AG04449 (cell line): Measurements from ENCODE around the gene NPLOC4.
A peak's percentile ranks its signal among the peaks of the same experiment; 100 is the strongest.

Experiments used
- CTCF ChIA-PET: fragments of 350-600 bp; formaldehyde crosslinking; extraction: SDS; loops from one replicate; lab custom pipeline; 2021; ENCODE audit warnings: antibody characterized with exemption; lab: Yijun Ruan, JAX
- POLR2A ChIA-PET: fragments of 400-600, 350-600 bp; formaldehyde crosslinking; extraction: SDS; loops from one replicate; lab custom pipeline; 2020; ENCODE audit warnings: antibody characterized with exemption, inconsistent platforms; lab: Yijun Ruan, JAX
- DNase-seq: peaks from one replicate; pipeline ENCODE4 v3.0.0-alpha.2; 2010; ENCODE audit warnings: low read depth, low spot score
- H3K4me3 ChIP-seq: 2 replicates; pipeline ENCODE4 v1.5.1; 2011; ENCODE audit warnings: low read depth, mild to moderate bottlenecking, control low read depth, low read length
- TF ChIP-seq, protein P1 (sequence below): IDR thresholded peaks from one replicate; pipeline ENCODE4 v1.5.1; 2011; ENCODE audit warnings: mild to moderate bottlenecking, moderate library complexity, low read length, control low read depth, inconsistent platforms; ENCODE audit not compliant: insufficient read depth; ENCODE audit errors: missing control alignments

The NPLOC4 gene

DNA sequence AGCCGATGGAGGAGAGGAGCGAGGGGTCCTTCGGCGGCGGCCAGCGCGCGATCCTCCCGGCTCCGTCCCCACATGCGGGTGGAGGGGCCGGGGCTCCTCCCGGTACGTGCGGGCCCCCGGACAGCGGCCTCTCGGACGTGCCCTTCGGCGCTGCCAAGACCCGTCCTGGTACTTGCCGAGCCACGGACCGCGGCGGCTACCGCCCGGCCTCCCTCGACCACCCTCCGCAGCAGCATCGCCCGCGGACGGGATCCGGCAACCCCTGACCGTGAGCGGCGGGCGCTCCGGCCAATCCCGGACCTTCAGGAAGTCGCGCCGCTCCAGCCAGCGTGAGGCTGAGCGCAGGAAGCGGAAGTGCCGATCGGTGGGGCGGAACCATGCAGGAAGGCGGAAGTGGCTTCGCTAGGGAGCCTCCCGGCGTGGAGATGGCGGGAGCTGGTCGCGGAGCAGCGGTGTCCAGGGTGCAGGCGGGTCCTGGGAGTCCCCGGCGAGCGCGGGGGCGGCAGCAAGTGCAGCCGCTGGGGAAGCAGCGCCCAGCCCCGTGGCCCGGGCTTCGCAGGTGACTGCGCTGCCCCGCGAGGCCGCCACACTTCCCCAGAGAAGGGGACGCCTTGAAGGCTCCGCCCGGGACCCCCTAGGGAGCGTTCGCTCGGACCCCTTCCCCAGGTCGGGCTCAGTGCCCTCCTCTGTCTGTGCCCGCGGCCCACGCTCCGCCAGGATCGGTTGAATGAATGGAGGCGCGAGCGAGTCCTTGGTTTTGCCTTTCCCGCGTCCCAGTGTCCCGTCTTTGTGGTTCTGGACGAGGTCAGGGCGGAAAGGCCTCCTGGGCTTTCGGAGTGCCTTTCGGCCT lies 29.7 kb upstream of the NPLOC4 start, which contains the start of the genes CCDC137 and OXLD1:
CCDC137 (plus strand) TSS at position 396 of the 850 bp plus-strand sequence; CDS start at position 426, 30 bp downstream.
OXLD1 (minus strand) TSS at position 264 of the 850 bp plus-strand sequence; CDS start at position 236, 28 bp downstream.
- H3K4me3 ChIP-seq = peak within 1 kb of the TSS; percentile 84
- DNase-seq = peak; percentile 67
- POLR2A ChIA-PET = interaction anchor here (0.9 to 2.2 kb wide), 4 partner anchors 9 to 29 kb away, joined by 3 to 7 read pairs (median 4); partner anchors contain the start of genes ARL16, HGS and PDE6G
- TF ChIP-seq, protein P1, sequence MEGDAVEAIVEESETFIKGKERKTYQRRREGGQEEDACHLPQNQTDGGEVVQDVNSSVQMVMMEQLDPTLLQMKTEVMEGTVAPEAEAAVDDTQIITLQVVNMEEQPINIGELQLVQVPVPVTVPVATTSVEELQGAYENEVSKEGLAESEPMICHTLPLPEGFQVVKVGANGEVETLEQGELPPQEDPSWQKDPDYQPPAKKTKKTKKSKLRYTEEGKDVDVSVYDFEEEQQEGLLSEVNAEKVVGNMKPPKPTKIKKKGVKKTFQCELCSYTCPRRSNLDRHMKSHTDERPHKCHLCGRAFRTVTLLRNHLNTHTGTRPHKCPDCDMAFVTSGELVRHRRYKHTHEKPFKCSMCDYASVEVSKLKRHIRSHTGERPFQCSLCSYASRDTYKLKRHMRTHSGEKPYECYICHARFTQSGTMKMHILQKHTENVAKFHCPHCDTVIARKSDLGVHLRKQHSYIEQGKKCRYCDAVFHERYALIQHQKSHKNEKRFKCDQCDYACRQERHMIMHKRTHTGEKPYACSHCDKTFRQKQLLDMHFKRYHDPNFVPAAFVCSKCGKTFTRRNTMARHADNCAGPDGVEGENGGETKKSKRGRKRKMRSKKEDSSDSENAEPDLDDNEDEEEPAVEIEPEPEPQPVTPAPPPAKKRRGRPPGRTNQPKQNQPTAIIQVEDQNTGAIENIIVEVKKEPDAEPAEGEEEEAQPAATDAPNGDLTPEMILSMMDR = no peak
- CTCF ChIA-PET = interaction anchor here (1.2 kb wide), 1 partner anchor 21 kb away, joined by 3 read pairs; no protein-coding TSS in a partner anchor

- CTCF ChIA-PET = interaction anchor here (1.2 kb wide), 1 partner anchor 22 kb away, joined by 3 read pairs; no protein-coding TSS in a partner anchor
- TF ChIP-seq, protein P1 = no peak
- POLR2A ChIA-PET = interaction anchor here (0.9 to 2.2 kb wide), 4 partner anchors 9 to 30 kb away, joined by 3 to 7 read pairs (median 4); partner anchors contain the start of genes ARL16, HGS and PDE6G
Observed at GRCh38 chr17:81666092-81666341, 29.1 kb upstream of the NPLOC4 start.

GRCh38 chr17:81665205-81666091 lies 28.5 kb upstream of the NPLOC4 start:
- ChIA-PET POLR2A (interaction anchor here (0.5 to 2.2 kb wide), 4 partner anchors 9 to 159 kb away, joined by 3 to 7 read pairs (median 4); partner anchors contain the start of gene PDE6G), CTCF (interaction anchor here (0.6 to 1.3 kb wide), 4 partner anchors 10 to 64 kb away, joined by 3 to 7 read pairs (median 3); no protein-coding TSS in a partner anchor)
- DNase-seq = no peak
- TF ChIP-seq, protein P1 = no peak
- H3K4me3 ChIP-seq = peak overlapping the region; percentile 84

More at GRCh38 chr17:81666092-81666341, 29.1 kb upstream of the NPLOC4 start:
- peak overlapping the region; percentile 84 for H3K4me3 ChIP-seq
- DNase-seq = no peak

DNA sequence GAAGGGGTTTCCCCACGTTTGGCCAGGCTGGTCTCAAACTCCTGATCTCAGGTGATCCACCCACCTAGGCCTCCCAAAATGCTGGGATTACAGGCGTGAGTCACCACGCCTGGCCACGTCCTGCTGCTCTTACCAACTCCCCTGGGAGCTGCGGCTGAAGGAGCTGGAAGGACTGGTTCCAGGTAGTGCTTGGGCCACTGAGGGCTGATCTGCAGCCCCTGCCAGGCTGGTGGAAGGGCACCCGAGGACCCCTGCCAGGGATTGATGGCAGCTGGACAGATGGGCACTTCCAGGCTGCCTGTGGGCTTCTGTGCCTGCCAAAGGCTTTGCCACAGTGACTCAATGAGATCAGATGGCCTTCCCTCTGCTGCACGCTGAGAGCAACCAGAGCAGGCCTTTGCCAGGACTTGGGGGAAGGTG lies 27.1 kb upstream of the NPLOC4 start:
- ChIA-PET POLR2A (interaction anchor here (0.7 kb wide), 1 partner anchor 88 kb away, joined by 4 read pairs; no protein-coding TSS in a partner anchor), CTCF (interaction anchor here (0.8 to 1.3 kb wide), 2 partner anchors 15 to 49 kb away, joined by 3 read pairs; no protein-coding TSS in a partner anchor)
- TF ChIP-seq, protein P1 = no peak
- DNase-seq = no peak
- no peak overlapping the region for H3K4me3 ChIP-seq

- H3K4me3 ChIP-seq = no peak overlapping the region
- no peak for DNase-seq
- ChIA-PET POLR2A (no interaction called here), CTCF (no interaction called here)
- TF ChIP-seq, protein P1 = no peak
Observed at GRCh38 chr17:81662002-81662401, 25.1 kb upstream of the NPLOC4 start.
